Hippocampal formation (tissue), 2 donors: ENCODE data around the gene SLC9C1.

Experiments used
- DNase-seq, 2 donors: peaks; one replicate each; lab custom pipeline; 2025; lab: John Stamatoyannopoulos, UW

Gene SLC9C1

DNA sequence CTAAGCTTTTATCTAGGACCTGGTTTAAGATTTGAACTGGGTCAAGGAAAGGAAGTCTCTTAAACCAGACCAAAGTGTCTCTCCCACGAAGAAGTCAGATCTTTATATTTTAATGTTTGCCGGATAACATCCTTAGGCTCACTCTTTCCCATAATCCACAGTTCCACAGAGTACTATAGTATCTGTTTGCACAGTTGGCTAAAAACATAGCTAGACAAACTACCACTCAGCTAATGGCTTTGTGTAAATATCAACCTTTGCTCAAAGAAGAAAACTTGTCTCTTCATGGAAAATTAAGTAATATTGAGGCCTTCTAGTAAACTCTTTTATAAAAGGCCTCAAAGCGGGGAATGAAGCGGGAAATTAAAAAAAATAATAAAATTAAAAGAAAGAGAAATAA, 13.5 kb upstream of the SLC9C1 start:
- no peak for DNase-seq

DNA sequence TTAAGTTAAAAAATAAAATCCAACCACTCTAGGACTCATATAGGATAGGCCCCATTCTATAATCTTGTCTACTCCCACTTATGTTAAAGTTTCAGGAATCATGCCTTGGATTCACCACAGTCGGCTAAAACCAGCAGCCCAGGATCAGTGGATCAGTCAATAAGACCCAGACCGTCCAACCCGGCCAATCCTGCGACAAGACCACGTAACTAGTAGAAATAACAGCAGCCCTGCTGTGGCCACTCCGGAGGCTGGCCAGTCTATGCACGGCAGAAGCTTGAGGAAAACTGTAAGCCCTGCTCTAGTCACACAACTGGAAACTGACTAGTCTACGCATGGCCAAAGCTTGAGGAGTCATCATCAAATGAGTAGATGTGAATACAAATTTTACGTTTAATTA, 12.8 kb upstream of the SLC9C1 start:
- no peak for DNase-seq

DNA sequence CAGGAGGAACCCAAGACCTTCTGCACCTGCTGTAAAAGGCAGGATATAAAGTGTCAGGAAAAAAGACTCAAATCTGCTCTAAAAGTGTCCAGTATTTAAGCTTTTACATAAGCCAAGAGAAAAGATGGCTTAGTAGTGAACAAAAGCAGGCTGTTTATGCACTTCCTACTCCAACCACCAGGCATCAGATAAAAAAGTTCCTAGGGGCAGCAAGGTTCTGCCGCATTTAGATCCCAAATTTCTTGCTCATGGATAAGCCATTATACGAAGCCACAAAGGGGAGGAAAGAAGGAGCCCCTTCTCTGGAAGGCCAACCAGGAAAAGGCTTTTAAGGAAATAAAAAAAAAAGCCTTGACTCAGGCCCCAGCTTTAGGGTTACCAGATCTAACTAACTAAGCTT, 10.6 kb upstream of the SLC9C1 start:
- DNase-seq: no peak

DNA sequence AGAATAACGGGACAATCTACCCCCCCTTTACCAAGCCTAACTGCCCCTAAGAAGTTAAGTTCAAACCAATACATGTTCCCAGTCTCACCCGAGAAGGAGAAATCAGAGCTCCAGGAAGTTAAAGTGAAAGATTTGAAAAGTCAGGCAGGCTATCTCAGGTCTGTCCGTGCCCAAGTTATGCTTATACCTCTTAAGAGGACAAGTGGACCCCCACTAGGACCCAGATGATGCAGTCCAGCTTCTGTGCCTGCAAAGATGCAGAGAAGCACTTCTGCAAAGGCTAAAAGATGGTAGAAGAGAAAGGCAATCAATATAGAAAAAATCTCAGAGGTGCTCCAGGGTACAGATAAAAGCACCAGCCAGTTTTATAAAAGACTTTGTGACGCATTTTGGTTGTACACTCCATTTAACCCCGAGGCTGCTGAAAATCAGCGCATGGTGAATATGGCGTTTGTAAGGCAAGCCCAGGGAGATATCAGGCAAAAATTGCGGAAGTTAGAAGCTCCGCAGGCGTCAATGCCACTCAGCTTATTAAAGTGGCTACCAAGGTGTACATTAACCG, 9.8 kb upstream of the SLC9C1 start:
- DNase-seq: peak in 1 of 2 donors; percentile 31

DNA sequence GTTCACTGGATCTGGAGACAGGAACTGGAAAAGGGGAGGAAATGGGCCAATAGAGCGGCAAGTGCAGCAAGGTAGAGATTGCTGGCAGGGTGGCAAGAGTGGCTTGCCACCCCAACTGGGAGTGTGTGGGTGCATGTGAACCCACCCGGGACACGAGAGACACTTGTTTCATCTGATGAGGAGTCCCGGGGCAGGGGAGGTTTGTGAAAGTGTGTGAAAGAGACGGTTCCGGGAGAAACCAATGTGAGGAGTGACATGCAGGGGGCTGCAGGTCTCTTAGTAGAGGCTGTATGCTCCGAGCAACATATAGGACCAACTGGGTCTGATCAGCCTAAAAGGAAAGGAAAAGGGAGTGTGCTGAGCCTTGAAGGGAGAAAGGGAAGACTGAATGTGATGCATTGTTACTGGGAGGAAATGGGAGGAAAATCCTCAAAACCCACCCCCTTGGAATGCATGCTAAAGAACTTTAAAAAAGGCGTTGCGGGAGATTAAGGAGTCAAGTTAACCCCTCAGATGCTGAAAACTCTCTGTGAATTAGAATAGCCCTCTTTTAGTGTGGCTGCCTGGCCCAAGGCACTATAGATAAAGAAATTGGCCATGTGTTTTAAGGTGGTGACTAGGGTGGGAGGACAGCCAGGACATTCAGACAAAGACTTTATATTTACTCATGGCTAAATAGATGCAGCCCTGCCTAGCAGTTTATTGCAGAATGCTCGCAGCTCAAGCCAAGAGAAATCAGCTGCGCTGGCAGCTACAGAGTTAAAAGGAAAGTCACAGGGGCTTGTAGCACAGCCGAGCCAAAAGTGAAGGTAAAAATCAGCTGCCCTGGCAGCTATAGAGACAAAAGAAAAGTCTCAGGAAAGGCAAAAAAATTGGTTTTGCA, 9.1 kb upstream of the SLC9C1 start:
- no peak for DNase-seq

DNA sequence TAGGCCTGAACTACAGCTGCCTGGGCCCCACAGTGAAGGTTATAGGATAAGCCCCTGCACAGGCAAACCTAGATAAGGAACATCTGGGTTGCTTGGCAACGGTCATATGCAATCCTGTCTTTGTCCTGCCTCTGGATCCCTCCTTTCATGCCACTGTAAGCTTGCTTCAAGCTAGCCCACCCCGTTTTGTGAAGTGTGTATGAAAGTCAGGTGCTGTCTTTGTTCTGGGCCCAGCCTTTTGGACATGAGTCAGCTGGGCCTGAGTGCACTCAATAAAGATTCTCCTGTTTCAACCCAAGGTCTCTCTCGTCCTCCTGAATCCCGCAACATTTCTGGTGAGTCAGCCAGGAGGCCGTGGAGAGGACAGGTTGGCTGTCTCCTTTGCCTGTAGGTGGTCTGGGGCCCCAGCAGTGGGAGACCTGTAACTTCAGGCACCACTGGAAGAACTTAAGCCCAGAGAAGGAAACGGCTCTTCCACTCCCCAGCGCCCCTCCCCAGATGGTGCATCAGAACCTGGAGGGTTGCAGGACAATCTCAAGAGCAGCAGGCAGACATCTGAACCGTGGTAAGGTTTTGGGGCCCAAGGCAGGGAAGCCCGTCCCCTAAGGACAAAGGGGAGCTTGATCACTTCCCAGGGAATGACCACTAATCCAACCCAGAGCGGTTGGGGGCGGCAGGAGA, 8.3 kb upstream of the SLC9C1 start:
- DNase-seq: no peak

DNA sequence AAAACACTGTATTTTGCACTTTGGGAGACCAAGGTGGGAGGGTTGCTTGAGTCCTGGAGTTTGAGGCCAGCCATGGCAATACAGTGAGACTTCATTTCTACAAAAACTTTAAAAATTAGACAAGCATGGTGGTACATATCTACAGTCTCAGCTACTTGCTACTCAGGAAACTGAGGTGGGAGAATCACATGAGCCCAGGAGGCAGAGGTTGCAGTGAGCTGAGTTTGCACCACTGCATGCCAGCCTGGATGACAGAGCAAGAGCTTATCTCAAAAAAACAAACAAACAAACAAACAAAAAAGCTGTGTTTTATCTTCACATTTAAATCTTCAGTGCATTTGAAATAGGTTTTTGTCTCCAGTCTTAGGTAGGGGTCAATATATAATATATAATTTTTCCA, 4.8 kb upstream of the SLC9C1 start:
- no peak for DNase-seq

DNA sequence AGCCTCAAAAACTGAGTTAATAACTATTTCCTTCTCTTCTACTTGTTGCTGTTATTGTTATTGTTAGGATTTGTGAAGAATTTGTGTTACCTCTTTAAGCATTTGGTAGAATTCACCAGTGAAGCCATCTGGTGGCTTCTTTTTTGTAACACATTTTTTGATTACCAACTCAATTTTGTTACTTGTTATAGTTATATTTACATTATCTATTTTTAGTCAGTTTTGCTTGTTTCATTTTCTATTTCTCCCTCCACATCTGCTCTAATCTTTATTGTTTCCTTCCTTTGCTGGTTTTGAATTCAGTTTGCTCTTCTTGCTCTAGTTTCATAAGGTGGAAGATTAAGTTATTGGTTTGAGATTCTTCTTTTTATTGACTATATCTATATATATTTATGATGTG, 3.7 kb upstream of the SLC9C1 start:
- no peak for DNase-seq

DNA sequence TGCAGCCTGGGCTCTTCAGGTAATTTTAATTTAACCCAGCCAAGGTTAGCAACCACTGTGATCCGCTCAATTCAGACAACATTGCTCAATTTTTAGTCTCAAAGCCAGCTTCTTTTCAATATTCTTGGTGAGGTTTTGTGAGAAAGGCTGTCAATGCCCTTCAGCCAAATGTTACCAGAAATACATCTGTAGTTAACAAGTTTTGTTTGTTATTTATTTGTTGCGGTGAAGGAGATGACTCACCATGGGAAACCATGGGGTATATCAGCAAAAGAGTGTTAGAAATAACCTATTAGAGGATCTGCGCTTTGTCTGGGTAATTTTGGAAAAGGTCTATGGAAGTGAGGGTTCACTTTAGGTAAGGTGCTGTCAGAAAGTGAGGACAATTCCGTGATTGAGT, 5.0 kb downstream of the SLC9C1 start:
- no peak for DNase-seq

DNA sequence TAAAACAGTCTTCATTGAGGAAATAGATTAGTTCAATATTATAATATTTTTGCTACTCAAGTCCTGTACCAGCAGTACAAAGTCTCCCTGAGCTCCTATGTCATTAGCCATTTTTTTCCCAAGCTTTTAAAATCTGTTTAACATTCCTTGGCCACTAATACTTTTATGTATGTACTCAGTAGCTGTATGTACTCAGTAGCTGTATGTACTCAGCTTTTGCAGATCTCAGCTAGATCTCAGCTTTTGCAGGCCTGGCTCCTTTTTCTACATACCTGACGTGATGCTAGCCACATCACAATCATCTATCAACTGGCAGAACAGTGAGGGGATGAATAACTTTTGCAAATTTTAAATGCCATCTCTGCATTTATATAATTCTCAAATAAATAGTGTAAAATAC, 13.8 kb downstream of the SLC9C1 start:
- no peak for DNase-seq

DNA sequence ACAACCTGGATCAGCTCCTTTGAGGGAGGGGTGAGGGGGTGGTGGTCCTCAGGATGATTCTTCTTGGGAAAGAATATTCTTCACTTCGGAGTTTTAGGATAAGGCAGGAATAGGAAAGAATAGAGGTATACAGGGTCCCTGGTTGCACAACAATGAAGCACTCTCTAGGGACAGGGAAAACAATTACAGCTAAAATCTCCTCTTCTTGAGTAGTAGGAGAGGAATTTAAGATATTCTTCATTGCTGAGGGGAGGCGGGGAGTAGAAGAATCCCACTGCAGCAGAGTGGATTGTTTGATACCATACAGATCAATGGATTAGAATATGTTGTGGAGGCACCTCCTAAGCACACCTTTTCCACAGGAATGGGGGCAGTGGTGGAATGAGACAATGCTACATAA, 20.5 kb downstream of the SLC9C1 start:
- DNase-seq: no peak

DNA sequence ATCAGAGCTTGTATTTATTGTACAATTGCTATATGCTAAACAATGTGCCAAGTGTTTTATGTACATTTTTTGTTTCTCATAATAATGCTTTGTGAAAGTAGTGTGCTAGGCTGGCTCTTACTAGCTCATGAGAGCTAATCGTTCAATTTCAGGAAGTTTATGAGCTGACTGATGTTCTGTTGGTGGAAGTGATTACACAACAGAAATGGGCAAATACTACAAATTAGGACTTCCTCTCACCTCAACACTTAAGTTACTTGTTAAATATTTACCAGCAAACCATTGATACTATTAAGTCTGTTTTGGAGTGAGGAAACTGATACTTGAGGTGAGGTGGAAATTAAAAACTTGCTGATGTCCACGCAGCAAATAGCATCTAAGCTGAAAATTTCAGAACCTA, 32.3 kb downstream of the SLC9C1 start:
- DNase-seq: no peak

DNA sequence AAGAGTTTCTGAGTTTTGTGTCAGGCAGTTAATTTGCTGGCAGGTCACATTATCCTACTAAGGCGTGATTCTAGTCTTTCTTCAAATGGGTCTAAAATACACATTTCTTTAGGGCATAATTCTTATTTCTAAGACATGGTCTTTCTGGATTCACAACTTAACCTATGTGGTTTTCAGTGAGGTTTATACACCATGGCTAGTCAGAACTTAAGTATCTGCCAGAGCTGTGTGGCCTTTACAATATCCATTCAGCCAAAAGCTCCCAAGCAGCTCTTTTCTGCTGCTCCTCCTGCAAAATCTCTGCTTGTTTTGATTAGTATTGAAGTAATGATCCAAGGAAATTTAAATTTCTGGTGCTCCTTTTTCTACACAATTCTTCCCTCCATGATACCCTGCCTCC, 33.5 kb downstream of the SLC9C1 start:
- no peak for DNase-seq

DNA sequence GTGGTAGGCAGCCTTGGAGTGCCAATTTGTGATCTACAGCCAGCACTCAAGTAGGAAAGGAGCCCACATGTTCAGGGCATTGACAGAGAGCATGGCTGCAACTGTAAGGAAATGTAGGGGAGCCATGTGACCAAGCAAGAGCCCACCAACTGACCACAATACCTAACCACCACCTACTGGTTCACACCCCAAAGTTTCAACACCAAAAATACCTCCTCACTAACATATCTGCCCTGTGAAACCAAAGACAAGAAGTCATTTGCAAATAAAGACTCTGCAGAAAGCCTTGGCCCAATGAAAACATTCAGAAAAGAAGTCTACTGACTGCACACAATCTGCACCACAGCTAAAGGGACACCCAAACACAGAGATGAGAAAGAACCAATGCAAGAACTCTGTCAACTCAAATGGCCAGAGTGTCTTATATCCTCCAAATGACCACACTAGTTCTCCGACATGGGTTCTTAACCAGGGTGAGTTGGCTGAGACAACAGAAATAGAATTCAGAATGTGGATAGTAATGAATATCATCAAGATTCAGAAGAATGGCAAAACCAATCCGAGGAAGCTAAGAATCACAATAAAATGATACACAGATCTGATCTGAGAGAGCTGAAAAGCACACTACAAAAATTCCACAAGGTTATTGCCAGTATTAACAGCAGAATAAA, 40.6 kb downstream of the SLC9C1 start:
- no peak for DNase-seq

DNA sequence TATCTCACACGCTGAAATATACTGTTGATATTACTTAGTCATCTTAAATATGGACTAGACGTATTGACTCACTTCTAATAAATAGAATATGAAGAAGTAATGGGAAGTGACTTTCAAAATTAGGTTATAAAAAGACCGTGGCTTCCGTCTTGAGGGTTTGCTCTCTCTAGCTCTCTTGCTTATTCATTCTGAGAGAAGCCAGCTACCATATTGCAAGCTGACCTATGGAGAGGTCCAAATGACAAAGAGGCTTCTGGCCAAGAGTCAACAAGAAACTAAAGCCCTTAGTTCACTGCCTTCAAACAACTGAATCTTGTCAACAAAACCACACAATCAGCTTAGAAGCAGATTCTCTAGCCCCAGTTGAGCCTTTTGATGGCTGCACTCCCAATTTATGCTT, 46.1 kb downstream of the SLC9C1 start:
- DNase-seq: no peak

DNA sequence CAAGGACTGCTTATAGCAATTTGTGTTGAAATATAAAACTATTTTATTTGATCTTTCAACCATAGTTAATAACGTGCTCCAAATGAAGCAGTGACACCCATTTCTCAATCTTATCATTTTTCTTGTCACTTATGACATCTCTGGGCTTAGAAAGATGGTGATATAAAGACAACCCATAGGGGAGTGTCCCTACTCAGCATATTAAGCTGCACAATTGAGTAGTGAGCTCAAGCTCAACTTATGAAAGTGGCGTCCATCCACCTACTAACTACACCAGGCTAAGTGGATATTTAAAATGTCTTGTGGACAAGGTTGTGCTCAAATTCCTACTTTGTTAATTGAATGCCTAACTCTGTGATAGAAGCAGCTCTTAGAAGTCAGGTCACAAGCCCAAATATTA, 46.7 kb downstream of the SLC9C1 start:
- DNase-seq: no peak

DNA sequence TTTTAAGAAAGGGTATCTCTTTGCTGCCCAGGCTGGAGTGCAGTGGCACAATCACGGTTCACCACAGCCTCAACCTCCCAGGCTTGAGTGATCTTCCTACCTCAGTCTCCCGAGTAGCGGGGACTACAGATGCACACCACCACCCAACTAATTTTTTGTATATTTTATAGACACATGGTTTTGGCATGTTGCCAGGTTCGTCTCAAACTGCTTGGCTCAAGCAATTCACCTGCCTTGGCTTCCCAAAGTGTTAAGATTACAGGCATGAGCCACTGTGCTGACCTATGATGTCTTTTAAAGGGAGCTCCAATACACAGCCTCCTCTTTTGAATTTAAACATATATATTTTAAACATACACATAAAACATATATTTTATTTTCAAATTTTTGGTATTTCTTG, 60.9 kb downstream of the SLC9C1 start:
- no peak for DNase-seq

DNA sequence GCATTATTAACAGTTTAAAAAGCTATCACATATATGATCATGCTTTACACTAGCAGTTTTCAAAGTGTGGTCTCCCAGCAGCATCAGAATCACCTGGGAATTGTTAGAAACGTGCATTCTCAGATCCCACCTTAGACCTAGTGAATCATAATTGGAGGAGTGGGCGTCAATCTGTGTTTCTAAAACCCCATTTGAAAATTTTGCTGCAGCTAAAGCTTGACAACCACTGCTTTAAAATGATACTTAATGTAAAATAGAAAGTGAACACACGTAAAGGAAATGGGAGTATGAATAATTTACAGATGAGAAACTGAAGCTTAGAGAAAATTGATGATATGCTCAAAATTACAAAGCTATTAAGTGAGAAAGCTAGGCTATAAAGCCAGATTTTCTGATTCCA, 62.3 kb downstream of the SLC9C1 start:
- no peak for DNase-seq

DNA sequence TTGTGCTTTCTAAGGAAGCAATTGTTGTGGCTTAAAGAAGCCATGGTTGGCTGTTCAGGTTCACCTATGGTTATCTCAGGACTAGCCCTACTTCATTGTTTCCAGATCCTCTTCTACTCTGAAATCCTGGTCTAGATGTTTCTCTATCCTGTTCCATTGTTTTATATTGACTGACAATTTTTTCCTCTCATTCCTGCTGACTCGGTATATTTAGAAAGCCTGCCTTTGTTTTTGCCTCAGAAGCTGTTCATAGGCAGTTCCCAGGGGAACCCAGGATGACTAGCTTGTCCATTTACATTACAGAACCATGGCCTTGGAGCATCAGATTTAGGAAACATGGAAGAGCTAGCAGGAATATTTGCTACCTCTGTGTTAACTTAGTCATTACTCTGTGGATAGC, 64.0 kb downstream of the SLC9C1 start:
- no peak for DNase-seq

DNA sequence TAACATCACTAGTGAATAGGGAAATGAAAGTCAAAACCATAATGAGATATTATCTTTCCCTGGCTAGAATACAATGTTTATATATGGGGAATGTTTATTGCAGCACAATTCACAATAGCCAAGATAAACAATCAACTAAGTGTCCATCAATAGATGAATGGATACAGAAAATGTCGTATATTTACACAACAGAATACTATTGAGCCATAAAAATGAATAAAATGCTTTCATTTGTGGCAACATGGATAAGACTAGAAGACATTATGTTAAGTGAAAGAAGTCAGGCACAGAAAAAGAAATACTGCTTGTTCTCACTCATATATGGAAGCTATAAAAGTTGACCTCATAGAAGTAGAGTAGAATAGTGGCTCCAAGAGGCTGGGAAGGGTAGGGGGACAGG, 65.2 kb downstream of the SLC9C1 start:
- DNase-seq: no peak

DNA sequence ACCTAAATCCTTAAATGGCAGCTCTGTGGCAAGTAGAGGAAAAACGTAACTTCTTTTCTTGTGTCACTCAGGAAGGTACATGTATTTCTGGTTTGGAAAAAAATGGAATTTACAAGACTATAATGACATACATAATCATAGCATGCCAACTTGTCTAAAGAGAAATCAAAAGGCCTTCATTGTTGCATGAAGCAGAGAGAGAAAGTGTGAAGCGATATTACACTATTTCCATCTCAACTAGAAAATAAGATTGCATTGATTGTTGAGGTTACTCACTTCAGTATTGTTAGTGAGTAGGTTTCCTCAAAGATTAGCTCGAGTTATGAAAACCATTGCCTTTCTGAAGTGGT, 93.7 kb downstream of the SLC9C1 start:
- DNase-seq: no peak

DNA sequence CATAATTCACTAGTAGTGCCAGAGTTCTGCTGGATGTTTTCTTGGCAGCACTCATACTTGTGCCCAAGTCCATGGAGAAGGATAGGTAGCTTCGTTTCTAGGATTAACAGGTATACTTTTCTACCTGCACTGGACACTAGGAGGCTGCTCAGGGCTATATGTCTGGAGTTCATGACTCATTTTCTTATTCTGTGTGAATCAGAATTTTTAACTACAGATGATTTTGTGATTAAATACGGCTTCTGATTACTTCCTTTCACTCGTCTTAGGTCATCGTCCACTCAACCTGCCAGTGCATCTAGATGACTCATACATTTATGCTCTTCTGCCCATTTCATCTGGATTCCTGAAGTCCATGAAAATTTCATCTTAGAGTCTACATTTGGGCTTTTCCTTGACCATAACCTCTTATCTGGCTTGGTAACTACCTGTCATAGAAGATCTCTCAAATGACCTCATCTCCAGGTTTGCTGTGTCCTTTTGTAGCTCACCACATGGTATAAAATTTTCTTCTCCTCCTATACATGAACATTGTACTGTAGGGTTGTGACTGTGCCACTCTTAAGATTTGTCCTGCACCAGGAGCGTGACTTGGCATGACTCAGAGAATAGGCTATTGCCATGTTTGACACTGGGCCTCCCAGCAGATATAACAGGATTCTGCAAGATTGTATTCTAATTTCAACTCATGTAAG, 94.2 kb downstream of the SLC9C1 start:
- no peak for DNase-seq
